GM23338 (cell line): Measurements from ENCODE around the gene NFIA. TPM values are rescaled to one million over a fixed set of nuclear protein-coding genes. Genes with fewer than 3 reads are reported as not detected.

Experiments
- ATAC-seq: fragments of 200-7000 bp; cut with Tn5 transposase; 3 replicates; pipeline ENCODE4 v1.9.1; 2020
- DNase-seq: peaks from one replicate; pipeline ENCODE4 v3.0.0-alpha.2; 2015; ENCODE audit warnings: low spot score
- H2AFZ ChIP-seq: fragments of 200-600 bp; sonication (generic); 2 replicates; pipeline ENCODE4 v1.8.0; 2016; ENCODE audit warnings: antibody characterized with exemption, mild to moderate bottlenecking, moderate library complexity
- H3F3A ChIP-seq: fragments of 200-600 bp; sonication (generic); replicated peaks from 2 replicates; pipeline ENCODE4 v1.8.0; 2017; ENCODE audit warnings: antibody characterized with exemption, mixed run types, low read depth
- H3K27ac ChIP-seq: fragments of 200-600 bp; sonication (generic); 2 replicates; pipeline ENCODE4 v1.6.1; 2016; ENCODE audit warnings: low read depth
- H3K27me3 ChIP-seq: fragments of 200-600 bp; sonication (generic); 2 replicates; pipeline ENCODE4 v1.8.0; 2016; ENCODE audit warnings: mild to moderate bottlenecking, mixed run types, moderate library complexity; ENCODE audit not compliant: insufficient read depth
- H3K36me3 ChIP-seq: fragments of 200-600 bp; sonication (generic); 2 replicates; pipeline ENCODE4 v1.8.0; 2016; ENCODE audit warnings: mild to moderate bottlenecking; ENCODE audit not compliant: insufficient read depth
- H3K4me1 ChIP-seq: fragments of 200-600 bp; sonication (generic); 2 replicates; pipeline ENCODE4 v1.8.0; 2016; ENCODE audit warnings: mild to moderate bottlenecking, moderate library complexity; ENCODE audit not compliant: insufficient read depth
- H3K4me2 ChIP-seq: fragments of 200-600 bp; sonication (generic); 2 replicates; pipeline ENCODE4 v1.7.1; 2017; ENCODE audit warnings: mixed run types
- H3K4me3 ChIP-seq: fragments of 200-600 bp; sonication (generic); 2 replicates; pipeline ENCODE4 v1.6.1; 2016; ENCODE audit warnings: mixed run types
- H3K79me2 ChIP-seq: fragments of 200-600 bp; sonication (generic); replicated peaks from 2 replicates; pipeline ENCODE4 v1.8.0; 2017; ENCODE audit warnings: mild to moderate bottlenecking; ENCODE audit not compliant: insufficient read depth
- H3K9me2 ChIP-seq: fragments of 200-600 bp; sonication (generic); 2 replicates; pipeline ENCODE4 v1.8.0; 2017; ENCODE audit not compliant: insufficient read depth
- H4K20me1 ChIP-seq: fragments of 200-600 bp; sonication (generic); replicated peaks from 2 replicates; pipeline ENCODE4 v1.8.0; 2017; ENCODE audit warnings: mild to moderate bottlenecking; ENCODE audit not compliant: insufficient read depth
- H3K27ac Mint-ChIP-seq: 2 replicates; pipeline ENCODE4 v1.8.0; 2020; ENCODE audit warnings: inconsistent platforms, mild to moderate bottlenecking, moderate library complexity, mixed read lengths
- H3K27me3 Mint-ChIP-seq: 3 replicates; pipeline ENCODE4 v1.8.0; 2022; ENCODE audit warnings: low read depth, mild to moderate bottlenecking, moderate library complexity, mixed read lengths, inconsistent platforms; ENCODE audit not compliant: insufficient read depth, poor library complexity
- H3K36me3 Mint-ChIP-seq: 3 replicates; pipeline ENCODE4 v1.8.0; 2021; ENCODE audit warnings: low read depth, mild to moderate bottlenecking, inconsistent platforms, moderate library complexity, mixed read lengths
- H3K4me1 Mint-ChIP-seq: 3 replicates; pipeline ENCODE4 v1.8.0; 2020; ENCODE audit warnings: mild to moderate bottlenecking, inconsistent platforms, mixed read lengths
- H3K4me3 Mint-ChIP-seq: 3 replicates; pipeline ENCODE4 v1.8.0; 2021; ENCODE audit warnings: moderate library complexity, mild to moderate bottlenecking, inconsistent platforms, mixed read lengths
- H3K9me3 Mint-ChIP-seq: 3 replicates; pipeline ENCODE4 v1.8.0; 2020; ENCODE audit warnings: moderate library complexity, mild to moderate bottlenecking, inconsistent platforms, mixed read lengths
- CREB1 ChIP-seq: fragments of 250-450 bp; sonication (Bioruptor Pico); IDR thresholded peaks from 2 replicates; pipeline ENCODE4 v1.5.0; 2020; ENCODE audit warnings: low read depth, mild to moderate bottlenecking, moderate library complexity
- EZH2 ChIP-seq: fragments of 200-600 bp; sonication (generic); IDR thresholded peaks from one replicate; pipeline ENCODE4 v1.8.0; 2017; ENCODE audit warnings: antibody characterized with exemption, mild to moderate bottlenecking, low read depth; ENCODE audit not compliant: unreplicated experiment
- EZH2phosphoT487 ChIP-seq: fragments of 200-600 bp; sonication (generic); IDR thresholded peaks from one replicate; pipeline ENCODE4 v1.8.1; 2018; ENCODE audit warnings: antibody characterized with exemption; ENCODE audit not compliant: unreplicated experiment
- JUNB ChIP-seq: IDR thresholded peaks from one replicate; pipeline ENCODE4 v1.6.1; 2016; ENCODE audit warnings: antibody characterized with exemption; ENCODE audit not compliant: unreplicated experiment
- NANOG ChIP-seq: IDR thresholded peaks from 2 replicates; pipeline ENCODE4 v1.6.1; 2016; ENCODE audit warnings: antibody characterized with exemption, borderline replicate concordance
- POLR2AphosphoS5 ChIP-seq: IDR thresholded peaks from 2 replicates; pipeline ENCODE4 v1.6.1; 2016; ENCODE audit warnings: antibody characterized with exemption, low read depth
- STAT1 ChIP-seq: IDR thresholded peaks from one replicate; pipeline ENCODE4 v1.6.1; 2016; ENCODE audit warnings: antibody characterized with exemption; ENCODE audit not compliant: unreplicated experiment
- ZNF114 ChIP-seq: fragments of 250-450 bp; sonication (Bioruptor Pico); IDR thresholded peaks from 2 replicates; pipeline ENCODE4 v1.5.0; 2020; ENCODE audit warnings: mild to moderate bottlenecking, moderate library complexity
- ZNF331 ChIP-seq: fragments of 250-450 bp; sonication (Bioruptor Pico); IDR thresholded peaks from 2 replicates; pipeline ENCODE4 v1.5.0; 2020; ENCODE audit warnings: low read depth, mild to moderate bottlenecking, moderate library complexity
- polyA plus RNA-seq: library from polyadenylated mRNA; unstranded; fragments of >200 nt; fragmentation: Nextera tagmentation; extraction: Ambion mirVana; gene quantifications from 2 replicates; pipeline ENCODE4 v1.2.1, GENCODE V29; 2016
- total RNA-seq: library from RNA; depleted of rRNA; stranded (reverse); fragments of >200 nt; shearing (Covaris generic); gene quantifications from 2 replicates; pipeline ENCODE4 v1.2.3, GENCODE V29; 2014
- TF ChIP-seq, protein P1 (sequence below), 2 experiments: fragments of 200-600 bp in 1 of 2; sonication (generic) in 1 of 2; conservative IDR thresholded peaks; 2 replicates each; pipeline versions ENCODE4 v1.5.1 to v1.6.1; 2016 to 2017; ENCODE audit warnings: antibody characterized with exemption in 2 of 2, low read depth in 2 of 2, mild to moderate bottlenecking in 2 of 2, moderate library complexity in 1 of 2
- TF ChIP-seq, protein P2 (sequence below): IDR thresholded peaks from 2 replicates; pipeline ENCODE4 v1.6.1; 2016; ENCODE audit warnings: antibody characterized with exemption
- TF ChIP-seq, protein P3 (sequence below): fragments of 250-450 bp; sonication (Bioruptor Pico); IDR thresholded peaks from 2 replicates; pipeline ENCODE4 v1.5.0; 2020; ENCODE audit warnings: mild to moderate bottlenecking, moderate library complexity
- TF ChIP-seq, protein P4 (sequence below): IDR thresholded peaks from one replicate; pipeline ENCODE4 v1.6.1; 2018; ENCODE audit warnings: antibody characterized with exemption; ENCODE audit not compliant: unreplicated experiment

NFIA gene
- total and polyA plus RNA-seq, 2 experiments from 2014 or later, result 0.97 to 2.3 TPM

DNA sequence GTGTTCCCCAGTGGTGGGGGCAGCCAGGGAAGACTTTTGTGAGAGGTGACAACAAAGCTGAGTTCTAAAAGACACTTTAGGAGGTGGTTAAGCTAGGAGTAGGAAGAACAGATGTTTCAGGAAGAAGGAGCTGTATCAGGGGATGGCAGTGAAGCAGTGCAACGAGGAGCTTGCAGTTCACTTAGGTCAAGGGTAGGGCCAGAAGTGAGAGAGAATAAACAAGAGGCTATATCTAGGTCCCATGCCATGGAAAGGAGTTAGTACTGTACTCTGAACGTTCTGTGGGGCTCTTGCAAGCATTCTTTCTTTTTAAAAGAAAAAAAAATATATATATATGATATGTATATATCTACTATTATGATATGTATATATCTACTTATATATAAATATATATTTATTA is 244.4 kb downstream of the NFIA start:
- no peaks in the 10 kb centered on the region for H3F3A ChIP-seq
- H3K27ac Mint-ChIP-seq, result no peak overlapping the region
- H3K4me3 ChIP-seq, result no peak overlapping the region
- H3K4me3 Mint-ChIP-seq, result no peak overlapping the region
- TF ChIP-seq ZNF331, result no peak
- TF ChIP-seq NANOG, result no peak
- TF ChIP-seq, protein P1, sequence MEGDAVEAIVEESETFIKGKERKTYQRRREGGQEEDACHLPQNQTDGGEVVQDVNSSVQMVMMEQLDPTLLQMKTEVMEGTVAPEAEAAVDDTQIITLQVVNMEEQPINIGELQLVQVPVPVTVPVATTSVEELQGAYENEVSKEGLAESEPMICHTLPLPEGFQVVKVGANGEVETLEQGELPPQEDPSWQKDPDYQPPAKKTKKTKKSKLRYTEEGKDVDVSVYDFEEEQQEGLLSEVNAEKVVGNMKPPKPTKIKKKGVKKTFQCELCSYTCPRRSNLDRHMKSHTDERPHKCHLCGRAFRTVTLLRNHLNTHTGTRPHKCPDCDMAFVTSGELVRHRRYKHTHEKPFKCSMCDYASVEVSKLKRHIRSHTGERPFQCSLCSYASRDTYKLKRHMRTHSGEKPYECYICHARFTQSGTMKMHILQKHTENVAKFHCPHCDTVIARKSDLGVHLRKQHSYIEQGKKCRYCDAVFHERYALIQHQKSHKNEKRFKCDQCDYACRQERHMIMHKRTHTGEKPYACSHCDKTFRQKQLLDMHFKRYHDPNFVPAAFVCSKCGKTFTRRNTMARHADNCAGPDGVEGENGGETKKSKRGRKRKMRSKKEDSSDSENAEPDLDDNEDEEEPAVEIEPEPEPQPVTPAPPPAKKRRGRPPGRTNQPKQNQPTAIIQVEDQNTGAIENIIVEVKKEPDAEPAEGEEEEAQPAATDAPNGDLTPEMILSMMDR (conservative IDR thresholded peaks at IDR 0.05; ENCODE audit: low read depth in 2 of 2), result no peak
- no peak for TF ChIP-seq ZNF114
- no peak for TF ChIP-seq STAT1
- TF ChIP-seq, protein P2, sequence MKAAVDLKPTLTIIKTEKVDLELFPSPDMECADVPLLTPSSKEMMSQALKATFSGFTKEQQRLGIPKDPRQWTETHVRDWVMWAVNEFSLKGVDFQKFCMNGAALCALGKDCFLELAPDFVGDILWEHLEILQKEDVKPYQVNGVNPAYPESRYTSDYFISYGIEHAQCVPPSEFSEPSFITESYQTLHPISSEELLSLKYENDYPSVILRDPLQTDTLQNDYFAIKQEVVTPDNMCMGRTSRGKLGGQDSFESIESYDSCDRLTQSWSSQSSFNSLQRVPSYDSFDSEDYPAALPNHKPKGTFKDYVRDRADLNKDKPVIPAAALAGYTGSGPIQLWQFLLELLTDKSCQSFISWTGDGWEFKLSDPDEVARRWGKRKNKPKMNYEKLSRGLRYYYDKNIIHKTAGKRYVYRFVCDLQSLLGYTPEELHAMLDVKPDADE, result no peak
- no peak for TF ChIP-seq POLR2AphosphoS5
- TF ChIP-seq, protein P3, sequence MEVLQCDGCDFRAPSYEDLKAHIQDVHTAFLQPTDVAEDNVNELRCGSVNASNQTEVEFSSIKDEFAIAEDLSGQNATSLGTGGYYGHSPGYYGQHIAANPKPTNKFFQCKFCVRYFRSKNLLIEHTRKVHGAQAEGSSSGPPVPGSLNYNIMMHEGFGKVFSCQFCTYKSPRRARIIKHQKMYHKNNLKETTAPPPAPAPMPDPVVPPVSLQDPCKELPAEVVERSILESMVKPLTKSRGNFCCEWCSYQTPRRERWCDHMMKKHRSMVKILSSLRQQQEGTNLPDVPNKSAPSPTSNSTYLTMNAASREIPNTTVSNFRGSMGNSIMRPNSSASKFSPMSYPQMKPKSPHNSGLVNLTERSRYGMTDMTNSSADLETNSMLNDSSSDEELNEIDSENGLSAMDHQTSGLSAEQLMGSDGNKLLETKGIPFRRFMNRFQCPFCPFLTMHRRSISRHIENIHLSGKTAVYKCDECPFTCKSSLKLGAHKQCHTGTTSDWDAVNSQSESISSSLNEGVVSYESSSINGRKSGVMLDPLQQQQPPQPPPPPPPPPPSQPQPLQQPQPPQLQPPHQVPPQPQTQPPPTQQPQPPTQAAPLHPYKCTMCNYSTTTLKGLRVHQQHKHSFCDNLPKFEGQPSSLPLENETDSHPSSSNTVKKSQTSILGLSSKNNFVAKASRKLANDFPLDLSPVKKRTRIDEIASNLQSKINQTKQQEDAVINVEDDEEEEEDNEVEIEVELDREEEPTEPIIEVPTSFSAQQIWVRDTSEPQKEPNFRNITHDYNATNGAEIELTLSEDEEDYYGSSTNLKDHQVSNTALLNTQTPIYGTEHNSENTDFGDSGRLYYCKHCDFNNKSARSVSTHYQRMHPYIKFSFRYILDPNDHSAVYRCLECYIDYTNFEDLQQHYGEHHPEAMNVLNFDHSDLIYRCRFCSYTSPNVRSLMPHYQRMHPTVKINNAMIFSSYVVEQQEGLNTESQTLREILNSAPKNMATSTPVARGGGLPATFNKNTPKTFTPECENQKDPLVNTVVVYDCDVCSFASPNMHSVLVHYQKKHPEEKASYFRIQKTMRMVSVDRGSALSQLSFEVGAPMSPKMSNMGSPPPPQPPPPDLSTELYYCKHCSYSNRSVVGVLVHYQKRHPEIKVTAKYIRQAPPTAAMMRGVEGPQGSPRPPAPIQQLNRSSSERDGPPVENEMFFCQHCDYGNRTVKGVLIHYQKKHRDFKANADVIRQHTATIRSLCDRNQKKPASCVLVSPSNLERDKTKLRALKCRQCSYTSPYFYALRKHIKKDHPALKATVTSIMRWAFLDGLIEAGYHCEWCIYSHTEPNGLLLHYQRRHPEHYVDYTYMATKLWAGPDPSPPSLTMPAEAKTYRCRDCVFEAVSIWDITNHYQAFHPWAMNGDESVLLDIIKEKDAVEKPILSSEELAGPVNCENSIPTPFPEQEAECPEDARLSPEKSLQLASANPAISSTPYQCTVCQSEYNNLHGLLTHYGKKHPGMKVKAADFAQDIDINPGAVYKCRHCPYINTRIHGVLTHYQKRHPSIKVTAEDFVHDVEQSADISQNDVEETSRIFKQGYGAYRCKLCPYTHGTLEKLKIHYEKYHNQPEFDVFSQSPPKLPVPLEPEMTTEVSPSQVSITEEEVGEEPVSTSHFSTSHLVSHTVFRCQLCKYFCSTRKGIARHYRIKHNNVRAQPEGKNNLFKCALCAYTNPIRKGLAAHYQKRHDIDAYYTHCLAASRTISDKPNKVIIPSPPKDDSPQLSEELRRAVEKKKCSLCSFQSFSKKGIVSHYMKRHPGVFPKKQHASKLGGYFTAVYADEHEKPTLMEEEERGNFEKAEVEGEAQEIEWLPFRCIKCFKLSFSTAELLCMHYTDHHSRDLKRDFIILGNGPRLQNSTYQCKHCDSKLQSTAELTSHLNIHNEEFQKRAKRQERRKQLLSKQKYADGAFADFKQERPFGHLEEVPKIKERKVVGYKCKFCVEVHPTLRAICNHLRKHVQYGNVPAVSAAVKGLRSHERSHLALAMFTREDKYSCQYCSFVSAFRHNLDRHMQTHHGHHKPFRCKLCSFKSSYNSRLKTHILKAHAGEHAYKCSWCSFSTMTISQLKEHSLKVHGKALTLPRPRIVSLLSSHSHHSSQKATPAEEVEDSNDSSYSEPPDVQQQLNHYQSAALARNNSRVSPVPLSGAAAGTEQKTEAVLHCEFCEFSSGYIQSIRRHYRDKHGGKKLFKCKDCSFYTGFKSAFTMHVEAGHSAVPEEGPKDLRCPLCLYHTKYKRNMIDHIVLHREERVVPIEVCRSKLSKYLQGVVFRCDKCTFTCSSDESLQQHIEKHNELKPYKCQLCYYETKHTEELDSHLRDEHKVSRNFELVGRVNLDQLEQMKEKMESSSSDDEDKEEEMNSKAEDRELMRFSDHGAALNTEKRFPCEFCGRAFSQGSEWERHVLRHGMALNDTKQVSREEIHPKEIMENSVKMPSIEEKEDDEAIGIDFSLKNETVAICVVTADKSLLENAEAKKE (CRISPR knock-in tag), result no peak
- no peak for TF ChIP-seq EZH2phosphoT487
- no peak for TF ChIP-seq CREB1 (CRISPR knock-in tag)
- no peak for TF ChIP-seq JUNB
- TF ChIP-seq EZH2, result no peak
- TF ChIP-seq, protein P4, sequence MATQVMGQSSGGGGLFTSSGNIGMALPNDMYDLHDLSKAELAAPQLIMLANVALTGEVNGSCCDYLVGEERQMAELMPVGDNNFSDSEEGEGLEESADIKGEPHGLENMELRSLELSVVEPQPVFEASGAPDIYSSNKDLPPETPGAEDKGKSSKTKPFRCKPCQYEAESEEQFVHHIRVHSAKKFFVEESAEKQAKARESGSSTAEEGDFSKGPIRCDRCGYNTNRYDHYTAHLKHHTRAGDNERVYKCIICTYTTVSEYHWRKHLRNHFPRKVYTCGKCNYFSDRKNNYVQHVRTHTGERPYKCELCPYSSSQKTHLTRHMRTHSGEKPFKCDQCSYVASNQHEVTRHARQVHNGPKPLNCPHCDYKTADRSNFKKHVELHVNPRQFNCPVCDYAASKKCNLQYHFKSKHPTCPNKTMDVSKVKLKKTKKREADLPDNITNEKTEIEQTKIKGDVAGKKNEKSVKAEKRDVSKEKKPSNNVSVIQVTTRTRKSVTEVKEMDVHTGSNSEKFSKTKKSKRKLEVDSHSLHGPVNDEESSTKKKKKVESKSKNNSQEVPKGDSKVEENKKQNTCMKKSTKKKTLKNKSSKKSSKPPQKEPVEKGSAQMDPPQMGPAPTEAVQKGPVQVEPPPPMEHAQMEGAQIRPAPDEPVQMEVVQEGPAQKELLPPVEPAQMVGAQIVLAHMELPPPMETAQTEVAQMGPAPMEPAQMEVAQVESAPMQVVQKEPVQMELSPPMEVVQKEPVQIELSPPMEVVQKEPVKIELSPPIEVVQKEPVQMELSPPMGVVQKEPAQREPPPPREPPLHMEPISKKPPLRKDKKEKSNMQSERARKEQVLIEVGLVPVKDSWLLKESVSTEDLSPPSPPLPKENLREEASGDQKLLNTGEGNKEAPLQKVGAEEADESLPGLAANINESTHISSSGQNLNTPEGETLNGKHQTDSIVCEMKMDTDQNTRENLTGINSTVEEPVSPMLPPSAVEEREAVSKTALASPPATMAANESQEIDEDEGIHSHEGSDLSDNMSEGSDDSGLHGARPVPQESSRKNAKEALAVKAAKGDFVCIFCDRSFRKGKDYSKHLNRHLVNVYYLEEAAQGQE, result no peak
- no peaks in the 10 kb centered on the region for H3K36me3 ChIP-seq
- no peaks in the 10 kb centered on the region for H3K27me3 ChIP-seq
- no peaks in the 10 kb centered on the region for H3K9me3 Mint-ChIP-seq
- H3K79me2 ChIP-seq, result no peaks in the 10 kb centered on the region
- no peak overlapping the region; the same call in 1 of the 2 replicates for H2AFZ ChIP-seq
- ATAC-seq, result no peak
- H3K9me2 ChIP-seq, result peaks cover 5% of the 10 kb centered on the region; the same call in 1 of the 2 replicates
- no peaks in the 10 kb centered on the region for H3K4me1 ChIP-seq
- no peaks in the 10 kb centered on the region for H3K36me3 Mint-ChIP-seq
- H3K4me2 ChIP-seq, result no peak overlapping the region
- no peak for DNase-seq
- H3K4me1 Mint-ChIP-seq, result no peaks in the 10 kb centered on the region; the same call in 2 of the 3 replicates
- no peaks in the 10 kb centered on the region for H4K20me1 ChIP-seq
- no peak overlapping the region for H3K27ac ChIP-seq
- peaks cover 1% of the 10 kb centered on the region for H3K27me3 Mint-ChIP-seq
